Panc1 (cell line): ENCODE measurements around the gene ZNF500. TPM values are rescaled to one million over a fixed set of nuclear protein-coding genes. Genes with fewer than 3 reads are reported as not detected.

ENCODE experiments used
- ATAC-seq: fragments of 200-7000 bp; cut with Tn5 transposase; 2 replicates; pipeline ENCODE4 v1.9.1; 2020; ENCODE audit warnings: mild to moderate bottlenecking, moderate library complexity
- BruUV-seq: library from RNA; stranded (reverse); fragments of 400-500 nt; replicated peaks from 2 replicates; lab custom pipeline; 2021; lab: Mats Ljungman, UMichigan
- CTCF ChIA-PET: fragments of 300-600 bp; sonication (Branson Sonifier 250); formaldehyde crosslinking; loops from one replicate; lab custom pipeline; 2022; ENCODE audit warnings: antibody characterized with exemption; lab: Charles Lee
- POLR2A ChIA-PET: fragments of 300-600 bp; sonication (Branson Sonifier 250); formaldehyde crosslinking; loops from one replicate; lab custom pipeline; 2022; ENCODE audit warnings: antibody characterized with exemption; lab: Charles Lee
- DNase-seq: peaks from one replicate; pipeline ENCODE4 v3.0.0-alpha.2; 2010; ENCODE audit warnings: low read depth, low spot score
- H3K27ac ChIP-seq: 2 replicates; pipeline ENCODE4 v1.5.1; 2011; ENCODE audit warnings: mild to moderate bottlenecking, low read length, inconsistent platforms
- H3K27me3 ChIP-seq: fragments of 200-500 bp; sonication (Bioruptor generic); 2 replicates; pipeline ENCODE4 v1.6.0; 2014; ENCODE audit warnings: low read length, inconsistent platforms; ENCODE audit not compliant: control insufficient read depth, insufficient read depth
- H3K36me3 ChIP-seq: fragments of 200-500 bp; sonication (Bioruptor generic); 2 replicates; pipeline ENCODE4 v1.5.1; 2014; ENCODE audit warnings: inconsistent platforms, mild to moderate bottlenecking, low read length, moderate library complexity; ENCODE audit not compliant: control insufficient read depth, insufficient read depth
- H3K4me1 ChIP-seq: 2 replicates; pipeline ENCODE4 v1.5.1; 2011; ENCODE audit warnings: inconsistent platforms, mild to moderate bottlenecking, low read length, moderate library complexity; ENCODE audit not compliant: control insufficient read depth, insufficient read depth
- H3K4me3 ChIP-seq, 2 experiments: 2 replicates each; pipeline ENCODE4 v1.5.1; 2011 to 2012; ENCODE audit warnings: low read depth in 2 of 2, low read length in 2 of 2, mild to moderate bottlenecking in 2 of 2, inconsistent platforms in 1 of 2, moderate library complexity in 1 of 2
- H3K9me3 ChIP-seq: fragments of 200-500 bp; sonication (Bioruptor generic); 2 replicates; pipeline ENCODE4 v1.5.1; 2014; ENCODE audit warnings: low read depth, mild to moderate bottlenecking, inconsistent platforms, low read length, moderate library complexity; ENCODE audit not compliant: control insufficient read depth, insufficient read depth
- CTCF ChIP-seq: fragments of 450-650 bp; IDR thresholded peaks from 2 replicates; pipeline ENCODE4 v1.5.1; 2017; ENCODE audit warnings: mild to moderate bottlenecking
- POLR2AphosphoS5 ChIP-seq: IDR thresholded peaks from 2 replicates; pipeline ENCODE4 v1.6.1; 2012; ENCODE audit warnings: mild to moderate bottlenecking, low read depth, low read length, moderate library complexity
- REST ChIP-seq, 2 experiments: IDR thresholded peaks; 2 replicates each; pipeline ENCODE4 v1.6.1; 2011 to 2012; ENCODE audit warnings: low read depth in 2 of 2, control low read depth in 1 of 2, low read length in 1 of 2, mild to moderate bottlenecking in 1 of 2, moderate library complexity in 1 of 2; ENCODE audit not compliant: insufficient read depth in 1 of 2
- SIN3A ChIP-seq: IDR thresholded peaks from 2 replicates; pipeline ENCODE4 v1.6.1; 2012; ENCODE audit warnings: low read depth, mild to moderate bottlenecking, low read length, moderate library complexity, borderline replicate concordance; ENCODE audit not compliant: insufficient read depth
- TCF7L2 ChIP-seq: IDR thresholded peaks from 2 replicates; pipeline ENCODE4 v1.6.1; 2011; ENCODE audit warnings: mild to moderate bottlenecking, low read depth, low read length, inconsistent platforms
- in situ Hi-C: cut with HindIII; loops from 2 replicates; pipeline ENCODE4 v1.10.0; 2016; ENCODE audit warnings: low sequenced_read_pairs, low pct_unique_long_range_greater_than_20kb
- intact Hi-C: fragments of 100-400 bp; cut with micrococcal nuclease; formaldehyde crosslinking; loops from one replicate; pipeline ENCODE4 v1.10.0; 2022; ENCODE audit not compliant: unreplicated experiment
- total RNA-seq: library from RNA; stranded (reverse); gene quantifications from one replicate; pipeline ENCODE4 v1.2.1, GENCODE V29; 2021; ENCODE audit not compliant: unreplicated experiment

The ZNF500 gene
- total RNA-seq, 1 experiment from 2014 or later = 25.8 TPM

GRCh38 chr16:4787627-4788482 lies 20.9 kb upstream of the ZNF500 start, which contains the start of gene SEPTIN12:
Gene SEPTIN12, minus strand, starts transcription at chr16:4788345. Its CDS starts 700 bp downstream, at chr16:4787645.
- in situ Hi-C loops = no loop called here
- H3K27me3 ChIP-seq = no peaks in the 10 kb centered on the region
- DNase-seq (no peak), ATAC-seq (no peak)
- ChIA-PET CTCF (no interaction called here), POLR2A (no interaction called here)
- no peak within 1 kb of the TSS for H3K27ac ChIP-seq
- TF ChIP-seq REST (IDR thresholded peaks at IDR 0.05; ENCODE audit: insufficient read depth in 1 of 2, low read depth in 2 of 2, low read length in 1 of 2) (no peak), CTCF (no peak), POLR2AphosphoS5 (no peak), TCF7L2 (no peak), SIN3A (no peak)
- intact Hi-C loops = no loop called here
- H3K4me3 ChIP-seq = no peak within 1 kb of the TSS
- no peaks in the 10 kb centered on the region for H3K36me3 ChIP-seq
- H3K4me1 ChIP-seq = peaks cover 8% of the 10 kb centered on the region; the same call in 1 of the 2 replicates
- no TSS peak for BruUV-seq
- H3K9me3 ChIP-seq = no peaks in the 10 kb centered on the region

GRCh38 chr16:4787068-4787467 lies 20.1 kb upstream of the ZNF500 start:
- Histone ChIP-seq H3K9me3 (no peaks in the 10 kb centered on the region), H3K4me3 (no peak overlapping the region), H3K36me3 (no peaks in the 10 kb centered on the region), H3K27me3 (no peaks in the 10 kb centered on the region), H3K27ac (no peak overlapping the region), H3K4me1 (peaks cover 8% of the 10 kb centered on the region; the same call in 1 of the 2 replicates)
- DNase-seq (no peak), ATAC-seq (no peak)
- BruUV-seq = no TSS peak
- no peak for TF ChIP-seq POLR2AphosphoS5
- TF ChIP-seq REST (IDR thresholded peaks at IDR 0.05; ENCODE audit: insufficient read depth in 1 of 2, low read depth in 2 of 2, low read length in 1 of 2) = no peak
- no peak for TF ChIP-seq SIN3A
- no peak for TF ChIP-seq TCF7L2
- no peak for TF ChIP-seq CTCF
- intact Hi-C loops = no loop called here
- POLR2A ChIA-PET = no interaction called here
- in situ Hi-C loops = no loop called here
- CTCF ChIA-PET = no interaction called here
